HG02970 (cell line): ENCODE data around the gene CRLF3.
"Not testable (repeated sequence)": the region's sequence is repeated elsewhere in the genome, so short reads cannot be mapped to it uniquely, and the experiment has no call there.

Experiments
- ATAC-seq: cut with Tn5 transposase; IDR thresholded peaks from one replicate; pipeline ENCODE4 v1.9.1; 2021; ENCODE audit warnings: mild to moderate bottlenecking, moderate library complexity, moderate number of reproducible peaks; ENCODE audit not compliant: unreplicated experiment, low FRiP score

Gene CRLF3

GRCh38 chr17:30824356-30825145 is at the start of gene CRLF3:
Gene CRLF3 (minus strand): TSS chr17:30824692. CDS start chr17:30824651, 41 bp downstream.
- peak; percentile 80 for ATAC-seq

GRCh38 chr17:30869005-30869404 is 44.5 kb upstream of the CRLF3 start:
- ATAC-seq: no peak

GRCh38 chr17:30864636-30865035 is 40.1 kb upstream of the CRLF3 start:
- ATAC-seq: no peak

GRCh38 chr17:30858556-30859250 is 34.2 kb upstream of the CRLF3 start:
- ATAC-seq: no peak

GRCh38 chr17:30854146-30854545 is 29.7 kb upstream of the CRLF3 start:
- no peak for ATAC-seq

GRCh38 chr17:30848021-30848420 is 23.5 kb upstream of the CRLF3 start:
- ATAC-seq: no peak

- no peak for ATAC-seq
Observed at GRCh38 chr17:30840771-30841170, 16.3 kb upstream of the CRLF3 start.

- ATAC-seq: no peak
Observed at GRCh38 chr17:30838202-30838807, 13.8 kb upstream of the CRLF3 start.

GRCh38 chr17:30832438-30833124 is 8.1 kb upstream of the CRLF3 start:
- no peak for ATAC-seq

GRCh38 chr17:30831663-30832437 is 7.4 kb upstream of the CRLF3 start, which contains the start of gene ATAD5:
Gene ATAD5 (plus strand): TSS chr17:30831966. CDS start chr17:30832348, 382 bp downstream.
- ATAC-seq: peak; percentile 63

- ATAC-seq: no peak
Observed at GRCh38 chr17:30831257-30831656, 6.8 kb upstream of the CRLF3 start.

- ATAC-seq: no peak
Observed at GRCh38 chr17:30829022-30829421, 4.5 kb upstream of the CRLF3 start.

- no peak for ATAC-seq
Observed at GRCh38 chr17:30827082-30827481, 2.6 kb upstream of the CRLF3 start.

- ATAC-seq: peak; percentile 1
Observed at GRCh38 chr17:30824002-30824355, 513 bp downstream of the CRLF3 start.

GRCh38 chr17:30823421-30823820 is 1.1 kb downstream of the CRLF3 start:
- no peak for ATAC-seq

- not testable (repeated sequence) for ATAC-seq
Observed at GRCh38 chr17:30822919-30823318, 1.6 kb downstream of the CRLF3 start.

- no peak for ATAC-seq
Observed at GRCh38 chr17:30821871-30822723, 2.4 kb downstream of the CRLF3 start.

- no peak for ATAC-seq
Observed at GRCh38 chr17:30819971-30820705, 4.4 kb downstream of the CRLF3 start.
